GM23248 (cell line): ENCODE data around the gene MSRB3.

Experiments
- EZH2 ChIP-seq: fragments of 200-600 bp; sonication (generic); IDR thresholded peaks from 2 replicates; pipeline ENCODE4 v1.6.1; 2018; ENCODE audit warnings: antibody characterized with exemption, mild to moderate bottlenecking; ENCODE audit not compliant: insufficient read depth, poor library complexity, severe bottlenecking
- EZH2phosphoT487 ChIP-seq: fragments of 200-600 bp; sonication (generic); IDR thresholded peaks from 2 replicates; pipeline ENCODE4 v1.6.1; 2018; ENCODE audit warnings: antibody characterized with exemption, moderate library complexity, mild to moderate bottlenecking, low read depth; ENCODE audit not compliant: insufficient read depth

- no peak for TF ChIP-seq EZH2
- TF ChIP-seq EZH2phosphoT487, result no peak
Observed at GRCh38 chr12:65408441-65408840, 130.0 kb downstream of the MSRB3 start.
